ENCODE results near the gene RANBP1.

RANBP1 gene

GRCh38 chr22:20139391-20140106, 23.6 kb downstream of the RANBP1 start:
- DNase-seq (ENCODE audit: low read depth) = no peak
- no peak overlapping the region for H3K4me3 ChIP-seq (ENCODE audit: low read length)
- no peak for TF ChIP-seq CTCF (IDR thresholded peaks at IDR 0.05; ENCODE audit: insufficient read depth, low read depth, low read length, missing control alignments)

- no peak overlapping the region for H3K4me3 ChIP-seq (ENCODE audit: low read length)
- no peak for TF ChIP-seq CTCF (IDR thresholded peaks at IDR 0.05; ENCODE audit: insufficient read depth, low read depth, low read length, missing control alignments)
- DNase-seq (ENCODE audit: low read depth) = no peak
Measured at GRCh38 chr22:20140107-20140445, 24.2 kb downstream of the RANBP1 start.

DNA sequence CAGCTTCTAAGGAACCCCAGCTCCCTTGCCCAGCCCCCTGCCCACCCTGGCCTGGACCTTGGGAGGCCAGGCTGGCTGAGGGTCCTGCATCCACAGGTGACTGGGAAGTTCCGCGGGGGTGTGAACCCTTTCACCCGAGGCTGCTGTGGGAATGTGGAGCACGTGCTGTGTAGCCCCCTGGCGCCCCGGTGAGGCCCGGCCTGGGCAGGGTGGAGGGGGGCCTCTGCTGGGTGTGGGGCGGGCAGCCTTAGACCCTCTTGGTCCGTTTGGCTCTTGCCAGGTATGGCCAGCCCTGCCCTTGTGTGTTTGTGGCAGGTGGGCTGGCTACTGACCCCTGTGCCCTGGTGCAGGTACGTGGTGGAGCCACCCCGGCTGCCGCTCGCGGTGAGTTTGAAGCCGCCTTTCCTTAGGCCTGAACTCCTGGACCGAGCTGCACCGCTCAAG, 24.6 kb downstream of the RANBP1 start:
- no peak for DNase-seq (ENCODE audit: low read depth)
- H3K4me3 ChIP-seq (ENCODE audit: low read length) = no peak overlapping the region
- TF ChIP-seq CTCF (IDR thresholded peaks at IDR 0.05; ENCODE audit: insufficient read depth, low read depth, low read length, missing control alignments) = no peak

DNA sequence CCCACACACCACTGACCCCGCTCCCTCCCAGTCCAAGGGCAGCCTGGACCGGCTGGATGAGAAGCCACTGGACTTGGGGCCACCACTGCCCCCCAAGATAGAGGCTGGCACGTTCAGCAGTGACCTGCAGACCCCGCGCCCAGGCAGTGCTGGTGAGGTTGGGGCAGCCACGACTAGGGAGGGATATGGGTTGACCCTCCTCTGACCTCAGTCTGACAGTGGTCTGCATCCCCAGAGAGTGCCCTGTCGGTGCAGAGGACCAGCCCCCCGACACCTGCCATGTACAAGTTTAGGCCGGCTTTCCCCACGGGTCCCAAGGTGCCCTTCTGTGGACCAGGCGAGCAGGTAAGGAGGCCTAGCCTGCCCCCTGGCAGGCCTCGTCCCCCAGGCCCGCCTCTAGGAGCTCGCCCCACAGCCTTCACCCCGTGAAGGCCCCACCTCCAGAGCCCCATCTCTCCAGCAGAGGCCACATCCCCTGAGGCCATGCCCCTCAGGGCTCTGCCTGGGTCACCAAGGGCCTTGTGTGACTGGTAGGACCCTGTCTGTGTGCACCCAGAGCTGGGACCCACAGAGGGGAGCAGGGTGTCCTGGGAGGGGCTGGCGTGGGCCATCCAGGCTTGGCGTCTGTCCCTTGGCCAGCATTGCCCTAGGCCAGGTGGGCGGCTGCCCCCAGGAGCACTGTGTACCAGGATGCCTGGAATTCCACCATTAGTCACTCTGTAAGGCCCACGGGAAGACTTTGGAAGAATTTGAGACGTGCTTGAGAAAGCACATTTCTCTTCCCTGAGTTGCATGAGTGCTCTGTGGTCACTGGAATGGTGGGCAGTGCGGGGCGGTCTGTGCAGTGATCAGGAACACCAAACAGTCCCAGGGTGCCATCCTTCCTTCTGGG, 25.5 kb downstream of the RANBP1 start:
- TF ChIP-seq CTCF (IDR thresholded peaks at IDR 0.05; ENCODE audit: insufficient read depth, low read depth, low read length, missing control alignments) = no peak
- H3K4me3 ChIP-seq (ENCODE audit: low read length) = no peak overlapping the region
- DNase-seq (ENCODE audit: low read depth) = no peak

- TF ChIP-seq CTCF (IDR thresholded peaks at IDR 0.05; ENCODE audit: insufficient read depth, low read depth, low read length, missing control alignments) = no peak
- no peak for DNase-seq (ENCODE audit: low read depth)
- no peak overlapping the region for H3K4me3 ChIP-seq (ENCODE audit: low read length)
Measured at GRCh38 chr22:20142711-20143621, 27.1 kb downstream of the RANBP1 start.

- no peak overlapping the region for H3K4me3 ChIP-seq (ENCODE audit: low read length)
- TF ChIP-seq CTCF (IDR thresholded peaks at IDR 0.05; ENCODE audit: insufficient read depth, low read depth, low read length, missing control alignments) = no peak
- DNase-seq (ENCODE audit: low read depth) = no peak
Measured at GRCh38 chr22:20143883-20144665, 28.2 kb downstream of the RANBP1 start.
